MCF 10A (cell line): ENCODE data around the gene PGM1. TPM values are rescaled to one million over a fixed set of nuclear protein-coding genes. Genes with fewer than 3 reads are reported as not detected.

Experiments
- BruUV-seq: library from RNA; stranded (reverse); fragments of 400-500 nt; replicated peaks from 2 replicates; lab custom pipeline; 2021; lab: Mats Ljungman, UMichigan
- CTCF ChIA-PET: fragments of 300-600 bp; sonication (Branson Sonifier 250); formaldehyde crosslinking; extraction: SDS; loops from one replicate; lab custom pipeline; 2021; ENCODE audit warnings: antibody characterized with exemption, inconsistent platforms; lab: Yijun Ruan, JAX
- POLR2A ChIA-PET: fragments of 300-600, 350-650 bp; sonication (Branson Sonifier 250); formaldehyde crosslinking; extraction: SDS; loops from one replicate; lab custom pipeline; 2020; ENCODE audit warnings: antibody characterized with exemption, inconsistent platforms; lab: Yijun Ruan, JAX
- DNase-seq: peaks from one replicate; pipeline ENCODE4 v3.0.0-alpha.2; 2018; ENCODE audit not compliant: unreplicated experiment
- H3K27ac Mint-ChIP-seq: one replicate; pipeline ENCODE4 v1.8.0; 2022; ENCODE audit warnings: mild to moderate bottlenecking, low read depth, mixed read lengths; ENCODE audit not compliant: unreplicated experiment
- H3K27me3 Mint-ChIP-seq: one replicate; pipeline ENCODE4 v1.8.0; 2022; ENCODE audit warnings: mixed read lengths; ENCODE audit not compliant: insufficient read depth, unreplicated experiment
- H3K36me3 Mint-ChIP-seq: one replicate; pipeline ENCODE4 v1.8.0; 2022; ENCODE audit warnings: mild to moderate bottlenecking, moderate library complexity, mixed read lengths; ENCODE audit not compliant: insufficient read depth, unreplicated experiment
- H3K4me1 Mint-ChIP-seq: one replicate; pipeline ENCODE4 v1.8.0; 2022; ENCODE audit warnings: mixed read lengths; ENCODE audit not compliant: insufficient read depth, unreplicated experiment
- H3K4me3 Mint-ChIP-seq: one replicate; pipeline ENCODE4 v1.8.0; 2022; ENCODE audit warnings: mild to moderate bottlenecking, moderate library complexity, mixed read lengths; ENCODE audit not compliant: unreplicated experiment
- H3K9me3 Mint-ChIP-seq: one replicate; pipeline ENCODE4 v1.8.0; 2022; ENCODE audit warnings: mixed read lengths; ENCODE audit not compliant: unreplicated experiment
- CTCF ChIP-seq: fragments of 200-600 bp; IDR thresholded peaks from one replicate; pipeline ENCODE4 v1.8.0; 2022; ENCODE audit warnings: antibody characterized with exemption, mild to moderate bottlenecking; ENCODE audit not compliant: unreplicated experiment
- intact Hi-C: fragments of 100-400 bp; cut with micrococcal nuclease; formaldehyde crosslinking; loops from 2 replicates; pipeline ENCODE4 v1.14.1; 2022
- total RNA-seq: library from RNA; stranded (reverse); gene quantifications from 2 replicates; pipeline ENCODE4 v1.2.3, GENCODE V29; 2022

Gene PGM1
- total RNA-seq, 1 experiment from 2014 or later: 60.2 TPM

- H3K4me1 Mint-ChIP-seq: peaks cover 26% of the 10 kb centered on the region
These were observed 19.8 kb downstream of the PGM1 start for GRCh38 chr1:63612971-63613370.

GRCh38 chr1:63615768-63616420 lies 22.7 kb downstream of the PGM1 start:
- H3K9me3 Mint-ChIP-seq: no peaks in the 10 kb centered on the region
- peaks cover 24% of the 10 kb centered on the region for H3K4me1 Mint-ChIP-seq
- no TSS peak for BruUV-seq
- ChIA-PET CTCF (interaction anchor here (0.6 to 3.4 kb wide), 21 partner anchors 8 to 1141 kb away, joined by 3 to 52 read pairs (median 4); partner anchors contain the start of gene PGM1), POLR2A (interaction anchor here (1.0 kb wide), 2 partner anchors 9 to 47 kb away, joined by 3 read pairs; no protein-coding TSS in a partner anchor)
- intact Hi-C loops: loop anchor here (1.0 to 5.0 kb wide), 8 partner anchors 46 to 627 kb away; no protein-coding TSS in a partner anchor
- peak; percentile 82 for DNase-seq
- H3K36me3 Mint-ChIP-seq: peaks cover 7% of the 10 kb centered on the region
- no peaks in the 10 kb centered on the region for H3K27me3 Mint-ChIP-seq
- no peak overlapping the region for H3K27ac Mint-ChIP-seq
- H3K4me3 Mint-ChIP-seq: no peak overlapping the region
- TF ChIP-seq CTCF: peak; percentile 72

More at GRCh38 chr1:63612971-63613370, 19.8 kb downstream of the PGM1 start:
- H3K36me3 Mint-ChIP-seq: peaks cover 7% of the 10 kb centered on the region
- ChIA-PET POLR2A (no interaction called here), CTCF (interaction anchor here (0.7 to 2.7 kb wide), 7 partner anchors 11 to 634 kb away, joined by 3 to 11 read pairs (median 3); no protein-coding TSS in a partner anchor)
- no peak for DNase-seq
- H3K4me3 Mint-ChIP-seq: no peak overlapping the region
- H3K27me3 Mint-ChIP-seq: no peaks in the 10 kb centered on the region
- peak overlapping the region; percentile 42 for H3K27ac Mint-ChIP-seq
- no peaks in the 10 kb centered on the region for H3K9me3 Mint-ChIP-seq
- TF ChIP-seq CTCF: no peak
- intact Hi-C loops: no loop called here
- BruUV-seq: no TSS peak

GRCh38 chr1:63617450-63617849 lies 24.2 kb downstream of the PGM1 start:
- H3K4me3 Mint-ChIP-seq: no peak overlapping the region
- ChIA-PET CTCF (interaction anchor here (0.5 to 3.4 kb wide), 11 partner anchors 24 to 630 kb away, joined by 3 to 52 read pairs (median 6); partner anchors contain the start of gene PGM1), POLR2A (interaction anchor here (0.9 kb wide), 1 partner anchor 547 kb away, joined by 3 read pairs; no protein-coding TSS in a partner anchor)
- intact Hi-C loops: loop anchor here (5.0 kb wide), 3 partner anchors 45 to 545 kb away; no protein-coding TSS in a partner anchor
- no peak for TF ChIP-seq CTCF
- H3K27me3 Mint-ChIP-seq: no peaks in the 10 kb centered on the region
- DNase-seq: no peak
- peaks cover 7% of the 10 kb centered on the region for H3K36me3 Mint-ChIP-seq
- H3K4me1 Mint-ChIP-seq: peaks cover 16% of the 10 kb centered on the region
- no peaks in the 10 kb centered on the region for H3K9me3 Mint-ChIP-seq
- BruUV-seq: no TSS peak
- H3K27ac Mint-ChIP-seq: peak overlapping the region; percentile 35

GRCh38 chr1:63618011-63618410 lies 24.8 kb downstream of the PGM1 start:
- Mint-ChIP-seq H3K27ac (no peak overlapping the region), H3K36me3 (peaks cover 7% of the 10 kb centered on the region), H3K4me1 (peaks cover 12% of the 10 kb centered on the region), H3K27me3 (no peaks in the 10 kb centered on the region), H3K9me3 (no peaks in the 10 kb centered on the region), H3K4me3 (no peak overlapping the region)
- ChIA-PET CTCF (interaction anchor here (0.9 to 3.4 kb wide), 3 partner anchors 14 to 625 kb away, joined by 3 to 52 read pairs (median 5); no protein-coding TSS in a partner anchor), POLR2A (no interaction called here)
- DNase-seq: no peak
- BruUV-seq: no TSS peak
- TF ChIP-seq CTCF: no peak
- intact Hi-C loops: loop anchor here (5.0 kb wide), 3 partner anchors 44 to 544 kb away; no protein-coding TSS in a partner anchor
